Naive thymus-derived CD4-positive, alpha-beta T cell (primary cell): ENCODE measurements around the gene ZNF177. TPM values are rescaled to one million over a fixed set of nuclear protein-coding genes. Genes with fewer than 3 reads are reported as not detected.
"Not testable (repeated sequence)": the region's sequence is repeated elsewhere in the genome, so short reads cannot be mapped to it uniquely, and the experiment has no call there.

Source experiments
- ATAC-seq: fragments of 150-1000 bp; cut with Tn5 transposase; 2 replicates; pipeline ENCODE4 v1.10.0; 2021; ENCODE audit warnings: mild to moderate bottlenecking, moderate library complexity
- CTCF ChIA-PET: fragments of 350-600 bp; sonication (Branson Sonifier 250); formaldehyde crosslinking; loops from one replicate; lab custom pipeline; 2021; ENCODE audit warnings: antibody characterized with exemption; lab: Charles Lee
- POLR2A ChIA-PET: fragments of 350-600 bp; sonication (Branson Sonifier 250); formaldehyde crosslinking; loops from one replicate; lab custom pipeline; 2021; ENCODE audit warnings: antibody characterized with exemption, inconsistent platforms; lab: Charles Lee
- DNase-seq, 9 donors: peaks; one replicate each; pipeline versions ENCODE4 v3.0.0 to v3.0.0-alpha.2; 2020 to 2022; ENCODE audit warnings: mixed read lengths in 1 of 9
- H3K27ac ChIP-seq: one replicate; pipeline ENCODE4 v1.7.0; 2013; ENCODE audit warnings: mild to moderate bottlenecking, low read depth, low read length, moderate library complexity
- H3K27me3 ChIP-seq, 2 donors: one replicate each; pipeline ENCODE4 v1.7.0; 2013; ENCODE audit warnings: low read length in 2 of 2, mild to moderate bottlenecking in 2 of 2, moderate library complexity in 2 of 2; ENCODE audit not compliant: control insufficient read depth in 2 of 2, insufficient read depth in 2 of 2
- H3K36me3 ChIP-seq, 3 experiments: 1 replicate in 2 of 3; 2 replicates in 1 of 3; pipeline ENCODE4 v1.7.0; 2013; ENCODE audit warnings: low read length in 3 of 3, mild to moderate bottlenecking in 3 of 3, moderate library complexity in 1 of 3; ENCODE audit not compliant: insufficient read depth in 3 of 3, control insufficient read depth in 2 of 3
- H3K4me1 ChIP-seq, 2 donors: one replicate each; pipeline ENCODE4 v1.7.0; 2013; ENCODE audit warnings: low read length in 2 of 2, mild to moderate bottlenecking in 2 of 2, moderate library complexity in 1 of 2; ENCODE audit not compliant: control insufficient read depth in 2 of 2, insufficient read depth in 2 of 2
- H3K4me3 ChIP-seq: 2 replicates; pipeline ENCODE4 v1.7.0; 2013; ENCODE audit warnings: mild to moderate bottlenecking, low read length
- H3K9me3 ChIP-seq, 3 experiments: 1 replicate in 2 of 3; 2 replicates in 1 of 3; pipeline ENCODE4 v1.7.0; 2013; ENCODE audit warnings: low read length in 3 of 3; ENCODE audit not compliant: control insufficient read depth in 2 of 3
- H3K27ac Mint-ChIP-seq, 9 donors: one replicate each; pipeline ENCODE4 v1.8.0; 2020 to 2022; ENCODE audit warnings: mixed read lengths in 9 of 9, mild to moderate bottlenecking in 8 of 9, moderate library complexity in 5 of 9, inconsistent platforms in 2 of 9
- H3K27me3 Mint-ChIP-seq, 5 donors: one replicate each; pipeline ENCODE4 v1.8.0; 2021 to 2022; ENCODE audit warnings: mixed read lengths in 5 of 5, mild to moderate bottlenecking in 1 of 5
- H3K36me3 Mint-ChIP-seq, 5 donors: one replicate each; pipeline ENCODE4 v1.8.0; 2020 to 2022; ENCODE audit warnings: mixed read lengths in 5 of 5, mild to moderate bottlenecking in 3 of 5, inconsistent platforms in 1 of 5
- H3K4me1 Mint-ChIP-seq, 7 donors: one replicate each; pipeline ENCODE4 v1.8.0; 2020 to 2022; ENCODE audit warnings: mixed read lengths in 7 of 7, mild to moderate bottlenecking in 3 of 7, inconsistent platforms in 1 of 7
- H3K4me3 Mint-ChIP-seq, 10 donors: one replicate each; pipeline ENCODE4 v1.8.0; 2020 to 2022; ENCODE audit warnings: mild to moderate bottlenecking in 10 of 10, mixed read lengths in 10 of 10, moderate library complexity in 6 of 10, inconsistent platforms in 2 of 10
- H3K9me3 Mint-ChIP-seq, 11 donors: one replicate each; pipeline ENCODE4 v1.8.0; 2020 to 2022; ENCODE audit warnings: mixed read lengths in 11 of 11, mild to moderate bottlenecking in 4 of 11, inconsistent platforms in 1 of 11, moderate library complexity in 1 of 11
- intact Hi-C, 2 donors: fragments of 100-400 bp; cut with micrococcal nuclease; formaldehyde crosslinking; loops; one replicate each; pipeline ENCODE4 v1.15.1; 2023
- polyA plus RNA-seq, 2 donors: library from polyadenylated mRNA; unstranded; fragments of 300-500 nt; fragmentation: Illumina TruSeq; gene quantifications; one replicate each; pipeline ENCODE4 v1.2.3, GENCODE V29; 2021
- total RNA-seq, 6 experiments: library from RNA in 5 of 6; stranded (reverse) in 5 of 6; gene quantifications; 1 replicate in 5 of 6; 2 replicates in 1 of 6; pipeline ENCODE4 v1.2.3 and lab custom pipeline; 2021 to 2026

ZNF177 gene
- total RNA-seq = 1 to 10 TPM in 3 of 5 experiments, under 1 TPM in 2; 0.21 to 4.3 (median 1.1) TPM
- polyA plus RNA-seq = 1 to 10 TPM in 1 of 2 donors, under 1 TPM in 1; 0.73 to 1.2 TPM
- not detected for total RNA-seq (lab: John Stamatoyannopoulos, UW)

DNA sequence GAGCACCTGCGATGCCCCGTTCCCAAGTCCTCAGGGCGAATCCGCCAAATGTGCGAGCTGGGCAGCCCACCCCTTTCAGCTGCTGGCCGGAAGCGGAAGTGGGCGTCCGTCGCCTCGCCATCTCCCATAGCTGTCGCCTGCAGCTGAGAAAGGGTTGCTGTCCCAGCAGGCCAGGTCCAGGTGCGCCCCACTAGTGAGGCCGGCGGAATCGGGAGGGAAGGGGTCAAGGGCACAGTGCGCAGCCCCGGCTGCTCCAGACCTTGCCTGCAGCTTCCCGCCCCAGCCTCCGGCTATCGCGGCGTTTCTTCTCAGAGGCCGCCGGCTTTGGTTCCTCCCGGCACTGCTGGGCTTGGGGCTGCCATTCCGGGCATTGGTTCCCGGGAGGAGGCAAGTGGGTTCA is at the start of gene ZNF177:
Gene ZNF177 (plus strand): TSS at position 109 of the 400 bp plus-strand sequence. CDS start 15,299 bp downstream, outside the sequence.
- Histone ChIP-seq H3K27me3 (peaks cover 0 to 5% of the 10 kb centered on the region in 2 donors), H3K36me3 (no peaks in the 10 kb centered on the region), H3K4me1 (no peaks in the 10 kb centered on the region), H3K4me3 (no peak within 1 kb of the TSS), H3K27ac (no peak within 1 kb of the TSS), H3K9me3 (peaks cover 0 to 70% (median 7%) of the 10 kb centered on the region in 3 experiments)
- no peak for DNase-seq
- ChIA-PET POLR2A (no interaction called here), CTCF (no interaction called here)
- ATAC-seq = no peak
- Mint-ChIP-seq H3K27ac (no peak within 1 kb of the TSS), H3K9me3 (peaks cover 16 to 97% (median 57%) of the 10 kb centered on the region in 11 donors), H3K4me1 (peaks cover 0 to 12% (median 4%) of the 10 kb centered on the region in 7 donors), H3K36me3 (peaks cover 14 to 49% (median 43%) of the 10 kb centered on the region in 5 donors), H3K27me3 (peaks cover 0 to 14% (median 9%) of the 10 kb centered on the region in 5 donors), H3K4me3 (peak within 1 kb of the TSS in 6 of 10 donors; percentile 6 to 58 (median 38))
- intact Hi-C loops = no loop called here

DNA sequence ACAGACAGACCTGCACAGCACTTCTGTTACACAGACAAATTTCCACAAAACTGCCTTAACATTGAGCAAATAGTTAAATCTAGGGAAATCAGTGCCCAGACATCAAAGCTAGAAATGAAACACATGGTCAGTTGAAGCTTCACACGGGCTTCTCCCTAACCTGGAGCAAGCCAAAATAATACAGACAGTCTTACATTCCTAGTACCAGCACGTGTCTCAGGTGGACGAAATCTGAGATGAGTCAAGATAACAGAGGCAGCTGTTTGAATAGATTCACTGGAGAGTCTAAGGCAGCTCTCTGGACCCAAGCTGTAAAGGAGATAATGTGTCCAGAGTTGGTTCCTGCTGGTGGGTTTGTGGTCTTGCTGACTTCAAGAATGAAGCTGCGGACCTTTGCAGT is 49.1 kb upstream of the ZNF177 start:
- no peak overlapping the region for H3K4me3 ChIP-seq
- peaks cover 8 to 71% (median 22%) of the 10 kb centered on the region in 11 donors for H3K9me3 Mint-ChIP-seq

DNA sequence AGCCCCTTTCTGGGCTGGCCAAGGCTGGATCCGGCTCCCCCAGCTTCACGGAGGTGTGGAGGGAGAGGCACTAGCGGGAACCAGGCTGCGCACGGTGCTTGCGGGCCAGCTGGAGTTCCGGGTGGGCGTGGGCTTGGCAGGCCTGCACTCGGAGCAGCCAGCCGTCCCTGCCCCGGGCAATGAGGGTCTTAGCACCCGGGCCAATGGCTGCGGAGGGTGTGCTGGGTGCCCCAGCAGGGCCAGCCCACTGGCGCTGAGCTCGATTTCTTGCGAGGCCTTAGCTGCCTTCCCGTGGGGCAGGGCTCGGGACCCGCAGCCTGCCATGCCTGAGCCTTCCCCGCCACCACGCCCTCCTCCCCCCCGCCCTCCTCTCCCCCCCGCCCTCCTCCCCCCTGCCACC is 41.5 kb upstream of the ZNF177 start:
- Histone ChIP-seq H3K36me3 (peaks cover 0 to 5% (median 0%) of the 10 kb centered on the region in 3 experiments), H3K27me3 (no peaks in the 10 kb centered on the region), H3K4me3 (no peak overlapping the region), H3K9me3 (peaks cover 0 to 9% (median 0%) of the 10 kb centered on the region in 3 experiments), H3K27ac (no peak overlapping the region), H3K4me1 (peaks cover 0 to 10% of the 10 kb centered on the region in 2 donors)
- Mint-ChIP-seq H3K36me3 (peaks cover 7 to 32% (median 29%) of the 10 kb centered on the region in 5 donors), H3K4me3 (no peak overlapping the region), H3K9me3 (peaks cover 0 to 77% (median 32%) of the 10 kb centered on the region in 11 donors), H3K4me1 (peaks cover 6 to 39% (median 23%) of the 10 kb centered on the region in 7 donors), H3K27ac (no peak overlapping the region), H3K27me3 (peaks cover 0 to 2% (median 0%) of the 10 kb centered on the region in 5 donors)
- CTCF ChIA-PET = no interaction called here
- ATAC-seq (no peak), DNase-seq (no peak)
- intact Hi-C loops = loop anchor here in 1 of 2 donors (5.0 kb wide), 2 partner anchors 261 to 489 kb away; partner anchors contain the start of genes MBD3L1, ZNF121 and ZNF558
- POLR2A ChIA-PET = no interaction called here

More for the DNA sequence above, 49.1 kb upstream of the ZNF177 start:
- Histone ChIP-seq H3K36me3 (peaks cover 0 to 5% (median 0%) of the 10 kb centered on the region in 3 experiments), H3K4me1 (peaks cover 1 to 6% of the 10 kb centered on the region in 2 donors), H3K9me3 (peaks cover 0 to 5% (median 0%) of the 10 kb centered on the region in 3 experiments), H3K27me3 (no peaks in the 10 kb centered on the region), H3K27ac (no peak overlapping the region)
- ChIA-PET CTCF (interaction anchor here (0.6 kb wide), 1 partner anchor 272 kb away, joined by 3 read pairs; no protein-coding TSS in a partner anchor), POLR2A (interaction anchor here (0.6 to 1.2 kb wide), 2 partner anchors 10 to 26 kb away, joined by 3 to 4 read pairs; partner anchors contain the start of gene ZNF559)
- peaks cover 0 to 17% (median 9%) of the 10 kb centered on the region in 7 donors for H3K4me1 Mint-ChIP-seq
- DNase-seq (no peak), ATAC-seq (no peak)
- no peak overlapping the region for H3K4me3 Mint-ChIP-seq
- peaks cover 0 to 2% (median 0%) of the 10 kb centered on the region in 5 donors for H3K27me3 Mint-ChIP-seq
- intact Hi-C loops = no loop called here
- no peak overlapping the region for H3K27ac Mint-ChIP-seq
- peaks cover 11 to 22% (median 13%) of the 10 kb centered on the region in 5 donors for H3K36me3 Mint-ChIP-seq

DNA sequence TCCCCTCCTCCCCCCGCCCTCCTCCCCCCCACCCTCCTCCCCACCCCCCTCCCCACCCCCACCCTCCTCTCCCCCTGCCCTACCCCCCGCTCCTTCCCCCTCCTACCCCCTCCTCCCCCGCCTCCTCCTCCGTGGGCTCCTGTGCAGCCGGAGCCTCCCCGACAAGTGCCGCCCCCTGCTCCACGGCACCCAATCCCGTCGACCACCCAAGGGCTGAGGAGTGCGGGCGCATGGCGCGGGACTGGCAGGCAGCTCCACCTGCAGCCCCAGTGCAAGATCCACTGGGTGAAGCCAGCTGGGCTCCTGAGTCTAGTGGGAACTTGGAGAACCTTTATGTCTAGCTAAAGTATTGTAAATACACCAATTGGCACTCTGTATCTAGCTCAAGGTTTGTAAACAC is 41.1 kb upstream of the ZNF177 start:
- ATAC-seq, H3K9me3 ChIP-seq, H3K4me3 ChIP-seq, H3K4me3 Mint-ChIP-seq, H3K27me3 ChIP-seq, DNase-seq, H3K27ac Mint-ChIP-seq, H3K27me3 Mint-ChIP-seq, CTCF ChIA-PET, H3K36me3 ChIP-seq, H3K27ac ChIP-seq: not testable (repeated sequence)
- Mint-ChIP-seq H3K9me3 (peaks cover 0 to 77% (median 33%) of the 10 kb centered on the region in 11 donors), H3K4me1 (peaks cover 6 to 39% (median 24%) of the 10 kb centered on the region in 7 donors), H3K36me3 (peaks cover 7 to 34% (median 30%) of the 10 kb centered on the region in 5 donors)
- intact Hi-C loops = loop anchor here in 1 of 2 donors (5.0 kb wide), 2 partner anchors 261 to 489 kb away; partner anchors contain the start of genes MBD3L1, ZNF121 and ZNF558
- peaks cover 0 to 10% of the 10 kb centered on the region in 2 donors for H3K4me1 ChIP-seq
- POLR2A ChIA-PET = interaction anchor here (2.3 kb wide), 1 partner anchor 14 kb away, joined by 7 read pairs; no protein-coding TSS in a partner anchor

DNA sequence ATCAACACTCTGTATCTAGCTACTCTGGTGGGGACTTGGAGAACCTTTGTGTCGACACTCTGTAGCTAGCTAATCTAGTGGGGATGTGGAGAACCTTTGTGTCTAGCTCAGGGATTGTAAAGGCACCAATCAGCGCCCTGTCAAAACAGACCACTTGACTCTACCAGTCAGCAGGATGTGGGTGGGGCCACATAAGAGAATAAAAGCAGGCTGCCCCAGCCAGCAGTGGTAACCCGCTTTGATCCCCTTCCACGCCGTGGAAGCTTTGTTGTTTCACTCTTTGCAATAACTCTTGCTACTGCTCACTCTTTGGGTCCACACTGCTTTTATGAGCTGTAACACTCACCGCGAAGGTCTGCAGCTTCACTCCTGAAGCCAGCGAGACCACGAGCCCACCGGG is 40.6 kb upstream of the ZNF177 start:
- H3K4me3 Mint-ChIP-seq = peak overlapping the region; percentile 6 to 99 (median 64)
- H3K27ac Mint-ChIP-seq = peak overlapping the region in 3 of 9 donors; percentile 38 to 93 (median 67)
- POLR2A ChIA-PET = interaction anchor here (2.2 to 2.3 kb wide), 2 partner anchors 12 to 15 kb away, joined by 7 to 35 read pairs; partner anchors contain the start of gene ZNF699
- peaks cover 6 to 39% (median 24%) of the 10 kb centered on the region in 7 donors for H3K4me1 Mint-ChIP-seq
- intact Hi-C loops = loop anchor here in 1 of 2 donors (5.0 kb wide), 2 partner anchors 260 to 490 kb away; partner anchors contain the start of genes MBD3L1, ZNF121 and ZNF558
- H3K36me3 ChIP-seq, CTCF ChIA-PET, DNase-seq, ATAC-seq, H3K27me3 Mint-ChIP-seq, H3K27ac ChIP-seq, H3K27me3 ChIP-seq, H3K4me3 ChIP-seq: not testable (repeated sequence)
- Histone ChIP-seq H3K4me1 (peaks cover 0 to 10% of the 10 kb centered on the region in 2 donors), H3K9me3 (peaks cover 0 to 13% (median 0%) of the 10 kb centered on the region in 3 experiments)
- H3K36me3 Mint-ChIP-seq = peaks cover 7 to 37% (median 33%) of the 10 kb centered on the region in 5 donors
- peaks cover 0 to 78% (median 35%) of the 10 kb centered on the region in 11 donors for H3K9me3 Mint-ChIP-seq

DNA sequence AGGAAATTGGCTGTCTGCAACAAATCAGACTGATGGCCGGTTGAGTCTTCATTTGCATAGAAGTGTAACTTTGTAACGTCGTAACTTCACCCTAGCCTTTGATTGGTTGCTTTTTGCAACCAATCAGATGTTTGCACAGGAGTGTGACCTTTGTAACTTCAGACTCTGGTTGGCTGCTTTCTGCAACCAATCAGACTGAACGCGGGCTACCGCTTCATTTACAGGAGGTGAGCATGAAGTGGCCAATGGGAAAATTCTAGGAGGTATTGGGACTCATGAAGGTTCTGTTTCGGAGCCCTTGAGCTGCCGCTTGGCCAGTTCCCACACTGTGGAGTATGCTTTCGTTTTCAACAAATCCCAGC is 39.3 kb upstream of the ZNF177 start:
- H3K27me3 ChIP-seq = no peaks in the 10 kb centered on the region
- H3K36me3 Mint-ChIP-seq = peaks cover 7 to 49% (median 42%) of the 10 kb centered on the region in 5 donors
- peaks cover 6 to 46% (median 29%) of the 10 kb centered on the region in 7 donors for H3K4me1 Mint-ChIP-seq
- peaks cover 0 to 10% of the 10 kb centered on the region in 2 donors for H3K4me1 ChIP-seq
- peaks cover 0 to 16% (median 0%) of the 10 kb centered on the region in 3 experiments for H3K36me3 ChIP-seq
- ChIA-PET CTCF (interaction anchor here (1.1 to 1.2 kb wide), 2 partner anchors 13 to 119 kb away, joined by 3 read pairs; no protein-coding TSS in a partner anchor), POLR2A (interaction anchor here (0.7 to 2.3 kb wide), 8 partner anchors 10 to 443 kb away, joined by 3 to 35 read pairs (median 3); partner anchors contain the start of genes ZNF266 and ZNF699)
- H3K9me3 Mint-ChIP-seq = peaks cover 0 to 80% (median 45%) of the 10 kb centered on the region in 11 donors
- ATAC-seq (peak; percentile 39), DNase-seq (peak in 1 of 9 donors; percentile 27)
- H3K4me3 Mint-ChIP-seq = peak overlapping the region; percentile 92 to 99 (median 95)
- peaks cover 0 to 2% (median 0%) of the 10 kb centered on the region in 5 donors for H3K27me3 Mint-ChIP-seq
- H3K27ac ChIP-seq = peak overlapping the region; percentile 85
- H3K4me3 ChIP-seq = peak overlapping the region; percentile 74
- peak overlapping the region; percentile 91 to 97 (median 93) for H3K27ac Mint-ChIP-seq
- peaks cover 0 to 26% (median 2%) of the 10 kb centered on the region in 3 experiments for H3K9me3 ChIP-seq
- intact Hi-C loops = loop anchor here in 1 of 2 donors (5.0 kb wide), 2 partner anchors 259 to 491 kb away; partner anchors contain the start of genes MBD3L1, ZNF121 and ZNF558
